Kidney capillary endothelial cell (primary cell): ENCODE results near the gene CYP2F1.
"Not testable (repeated sequence)": the region's sequence is repeated elsewhere in the genome, so short reads cannot be mapped to it uniquely, and the experiment has no call there.

Source experiments
- DNase-seq: peaks from one replicate; pipeline ENCODE4 v3.0.0-alpha.2; 2018; ENCODE audit warnings: low spot score

Gene CYP2F1, protein sequence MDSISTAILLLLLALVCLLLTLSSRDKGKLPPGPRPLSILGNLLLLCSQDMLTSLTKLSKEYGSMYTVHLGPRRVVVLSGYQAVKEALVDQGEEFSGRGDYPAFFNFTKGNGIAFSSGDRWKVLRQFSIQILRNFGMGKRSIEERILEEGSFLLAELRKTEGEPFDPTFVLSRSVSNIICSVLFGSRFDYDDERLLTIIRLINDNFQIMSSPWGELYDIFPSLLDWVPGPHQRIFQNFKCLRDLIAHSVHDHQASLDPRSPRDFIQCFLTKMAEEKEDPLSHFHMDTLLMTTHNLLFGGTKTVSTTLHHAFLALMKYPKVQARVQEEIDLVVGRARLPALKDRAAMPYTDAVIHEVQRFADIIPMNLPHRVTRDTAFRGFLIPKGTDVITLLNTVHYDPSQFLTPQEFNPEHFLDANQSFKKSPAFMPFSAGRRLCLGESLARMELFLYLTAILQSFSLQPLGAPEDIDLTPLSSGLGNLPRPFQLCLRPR

DNA sequence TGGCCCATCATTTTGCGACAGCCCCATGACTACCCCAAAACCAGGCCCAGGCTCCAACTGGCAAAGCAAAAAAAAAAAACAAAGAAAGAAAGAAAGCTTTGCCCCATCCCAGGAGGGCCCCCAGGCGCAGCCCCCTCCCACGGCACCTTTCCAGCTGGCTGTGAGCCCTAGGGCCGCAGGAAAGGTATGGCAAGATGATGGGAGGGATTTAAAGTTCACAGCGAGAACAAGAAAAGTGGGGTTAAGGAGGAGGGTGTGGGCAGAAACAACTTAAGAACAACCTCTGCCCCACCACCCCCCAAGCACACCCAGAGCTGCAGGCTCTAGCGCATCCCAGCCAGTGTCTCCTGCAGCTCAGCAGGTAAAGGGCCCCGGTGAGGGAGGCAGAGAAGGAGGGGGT is at the start of gene CYP2F1:
Gene CYP2F1, plus strand, starts transcription at position 301 of the 400 bp plus-strand sequence. CDS start 1,757 bp downstream, outside the sequence.
- no peak for DNase-seq

- DNase-seq: no peak
Measured at GRCh38 chr19:41064974-41065569, 49.2 kb upstream of the CYP2F1 start.

DNA sequence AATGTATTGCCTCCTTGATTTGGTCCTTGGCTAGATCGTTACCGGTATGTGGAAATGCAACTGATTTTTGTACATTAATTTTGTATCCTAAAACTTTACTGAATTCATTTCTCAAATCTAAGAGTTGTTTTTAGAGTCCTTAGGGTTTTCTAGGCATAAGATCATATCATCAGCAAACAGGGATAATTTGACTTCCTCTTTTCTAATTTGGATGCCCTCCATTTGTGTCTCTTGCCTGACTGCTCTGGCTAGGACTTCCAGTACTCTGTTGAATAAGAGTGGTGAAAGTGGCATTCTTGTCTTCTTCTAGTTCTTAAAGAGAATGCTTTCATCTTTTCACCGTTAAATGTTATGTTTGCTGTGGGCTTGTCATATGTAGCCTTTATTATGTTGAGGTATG is 37.9 kb upstream of the CYP2F1 start:
- no peak for DNase-seq

DNA sequence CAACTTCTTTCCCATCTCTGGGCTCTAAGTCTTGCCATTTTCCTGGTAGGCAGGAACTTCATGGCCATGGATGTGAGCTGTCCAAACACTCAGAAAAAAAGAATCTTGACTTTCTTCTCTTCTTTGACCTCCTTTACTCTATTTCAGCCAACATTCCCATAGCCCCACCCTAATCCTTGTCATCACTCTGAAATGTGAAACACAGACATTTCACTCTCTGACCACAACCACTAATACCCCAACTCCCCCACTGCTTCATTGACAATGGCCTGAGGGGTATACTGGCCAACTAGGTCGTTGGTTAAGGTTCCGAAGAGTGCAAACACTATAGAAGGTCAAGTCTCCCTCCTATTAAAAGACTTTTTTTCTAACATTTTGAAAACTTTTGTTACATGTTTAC is 30.7 kb upstream of the CYP2F1 start:
- no peak for DNase-seq

- DNase-seq: no peak
Measured at GRCh38 chr19:41085748-41086415, 28.4 kb upstream of the CYP2F1 start.

DNA sequence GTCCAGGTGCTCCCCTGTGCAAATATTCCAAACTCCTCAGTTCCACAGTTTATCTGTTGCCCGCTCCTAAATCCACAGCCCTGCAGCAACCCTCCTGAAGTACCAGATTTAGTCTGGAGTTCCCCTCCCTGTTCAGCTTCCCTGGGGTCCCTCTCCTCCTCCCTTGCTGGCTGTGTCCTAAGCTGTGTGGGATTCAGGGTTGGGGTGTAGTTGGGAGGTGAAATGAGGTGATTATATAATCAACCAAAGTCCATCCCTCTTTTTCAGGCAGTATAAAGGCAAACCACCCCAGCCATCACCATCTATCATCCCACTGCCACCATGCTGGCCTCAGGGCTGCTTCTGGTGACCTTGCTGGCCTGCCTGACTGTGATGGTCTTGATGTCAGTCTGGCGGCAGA is 26.1 kb upstream of the CYP2F1 start, which contains the start of gene CYP2A13:
Gene CYP2A13, plus strand, starts transcription at position 301 of the 400 bp plus-strand sequence. Its CDS starts 21 bp downstream, at position 322.
- DNase-seq: no peak

- DNase-seq: no peak
Measured at GRCh38 chr19:41089959-41090358, 24.3 kb upstream of the CYP2F1 start.

- DNase-seq: no peak
Measured at GRCh38 chr19:41095703-41096102, 18.5 kb upstream of the CYP2F1 start.

DNA sequence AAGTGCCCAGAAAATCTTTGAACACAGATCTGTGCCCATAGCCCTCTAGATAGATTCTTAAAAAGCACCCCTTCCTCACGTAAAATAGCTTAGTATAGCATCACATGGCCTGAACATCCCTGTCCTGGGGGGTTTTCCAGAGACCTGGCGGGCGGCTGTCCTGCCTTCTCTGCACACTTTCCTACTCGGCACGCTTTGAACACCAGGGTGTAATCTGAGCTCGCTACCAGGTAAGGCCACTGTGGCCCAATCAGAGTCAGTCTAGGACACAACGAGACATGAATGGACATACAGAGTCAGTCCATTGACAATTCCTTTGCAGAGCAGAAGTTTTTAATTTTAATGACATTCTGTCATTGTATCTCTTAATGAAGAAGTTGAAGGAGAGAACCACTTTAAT is 17.9 kb upstream of the CYP2F1 start:
- DNase-seq: no peak

GRCh38 chr19:41097302-41097701 is 16.9 kb upstream of the CYP2F1 start:
- no peak for DNase-seq

GRCh38 chr19:41098762-41099161 is 15.5 kb upstream of the CYP2F1 start:
- DNase-seq: no peak

GRCh38 chr19:41102210-41102609 is 12.0 kb upstream of the CYP2F1 start:
- DNase-seq: not testable (repeated sequence)

DNA sequence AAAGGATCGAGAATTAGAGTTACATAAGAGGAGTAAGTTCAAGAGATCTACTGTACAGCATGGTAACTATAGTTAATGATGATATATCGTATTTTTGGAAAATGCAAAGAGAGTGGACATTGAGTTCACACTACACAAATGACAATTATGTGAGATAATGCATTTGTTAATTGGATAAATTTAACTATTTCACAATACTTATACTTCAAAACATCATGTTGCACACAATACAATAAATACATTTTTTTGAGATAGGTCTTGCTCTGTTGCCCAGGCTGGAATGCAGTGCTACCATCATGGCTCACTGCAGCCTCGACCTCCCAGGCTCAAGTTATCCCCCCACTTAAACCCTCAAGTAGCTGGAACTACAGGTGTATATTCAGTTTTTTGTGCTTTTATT is 8.1 kb upstream of the CYP2F1 start:
- no peak for DNase-seq

DNA sequence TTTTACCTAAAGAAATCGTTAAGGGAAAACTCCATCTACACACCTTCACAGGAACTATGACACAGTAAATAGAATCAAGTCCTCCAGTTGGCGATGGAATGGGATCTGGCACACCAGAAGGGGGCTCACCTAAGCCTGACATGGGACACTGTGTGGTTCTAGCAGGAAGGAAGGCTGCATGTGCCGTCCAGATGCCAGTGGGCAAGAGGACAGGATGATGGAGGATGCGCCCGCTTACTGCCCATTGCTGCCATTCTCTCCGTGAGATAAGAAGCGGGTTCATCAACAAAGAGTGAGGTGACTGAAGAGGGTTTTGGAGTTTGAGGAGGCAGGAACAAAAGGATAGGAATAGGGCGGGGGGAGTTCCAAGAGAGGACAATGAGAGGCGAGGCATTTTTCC is 2.9 kb upstream of the CYP2F1 start:
- DNase-seq: no peak

DNA sequence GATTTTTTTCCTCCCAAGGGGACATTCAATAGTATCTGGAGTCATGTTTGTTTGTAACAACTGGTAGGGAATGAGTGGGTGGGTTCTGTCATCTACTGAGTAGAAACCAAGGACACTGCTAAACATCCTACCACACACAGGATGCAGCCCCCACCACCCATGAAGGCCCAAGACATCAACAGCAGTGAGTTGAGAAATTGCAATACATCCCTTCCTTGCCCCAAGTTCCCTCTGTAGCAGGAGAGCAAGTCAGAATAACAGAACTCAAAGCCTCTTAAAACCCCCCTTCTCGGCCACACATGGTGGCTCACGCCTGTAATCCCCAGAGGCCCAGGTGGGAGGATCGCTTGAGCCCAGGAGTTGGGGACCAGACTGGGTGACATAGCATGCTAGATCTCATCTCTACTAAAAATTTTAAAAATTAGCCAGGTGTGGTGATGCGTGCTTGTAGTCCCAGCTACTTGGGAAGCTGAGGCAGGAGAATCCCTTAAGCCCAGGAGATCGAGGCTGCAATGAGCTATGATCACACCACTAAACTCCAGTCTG is 2.4 kb upstream of the CYP2F1 start:
- DNase-seq: no peak

GRCh38 chr19:41112728-41113290 is 1.4 kb upstream of the CYP2F1 start:
- no peak for DNase-seq

DNA sequence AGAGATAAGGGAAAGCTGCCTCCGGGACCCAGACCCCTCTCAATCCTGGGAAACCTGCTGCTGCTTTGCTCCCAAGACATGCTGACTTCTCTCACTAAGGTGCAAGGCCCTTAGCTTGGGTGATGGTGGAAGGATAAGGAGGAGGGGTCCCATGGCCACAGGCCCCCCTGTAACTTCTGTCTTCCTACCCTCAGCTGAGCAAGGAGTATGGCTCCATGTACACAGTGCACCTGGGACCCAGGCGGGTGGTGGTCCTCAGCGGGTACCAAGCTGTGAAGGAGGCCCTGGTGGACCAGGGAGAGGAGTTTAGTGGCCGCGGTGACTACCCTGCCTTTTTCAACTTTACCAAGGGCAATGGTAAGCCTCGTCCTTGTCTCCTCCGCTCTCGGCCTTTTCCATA is 2.0 kb downstream of the CYP2F1 start:
- DNase-seq: no peak

- not testable (repeated sequence) for DNase-seq
Measured at GRCh38 chr19:41120929-41121911, 7.0 kb downstream of the CYP2F1 start.

DNA sequence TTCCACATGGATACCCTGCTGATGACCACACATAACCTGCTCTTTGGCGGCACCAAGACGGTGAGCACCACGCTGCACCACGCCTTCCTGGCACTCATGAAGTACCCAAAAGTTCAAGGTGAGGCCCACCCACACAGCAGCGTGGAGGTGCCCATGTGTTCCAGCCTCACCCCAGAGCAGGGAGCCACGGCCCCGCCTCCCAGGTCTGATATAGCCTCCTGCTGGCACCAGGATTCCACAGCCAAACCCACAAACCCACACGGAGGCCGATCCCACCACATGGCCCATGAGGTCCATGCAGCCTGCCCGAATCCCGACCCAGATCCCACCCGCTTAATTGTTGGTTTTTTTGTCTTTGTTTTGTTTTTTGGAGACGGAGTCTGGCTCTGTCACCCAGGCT is 8.6 kb downstream of the CYP2F1 start:
- DNase-seq: not testable (repeated sequence)

GRCh38 chr19:41123716-41124294 is 9.6 kb downstream of the CYP2F1 start:
- DNase-seq: no peak
